Measurements from ENCODE around the gene CREB5. TPM values are rescaled to one million over a fixed set of nuclear protein-coding genes. Genes with fewer than 3 reads are reported as not detected.

The CREB5 gene
- total RNA-seq, 2 experiments from 2014 or later, result 1.2 to 1.5 TPM

DNA sequence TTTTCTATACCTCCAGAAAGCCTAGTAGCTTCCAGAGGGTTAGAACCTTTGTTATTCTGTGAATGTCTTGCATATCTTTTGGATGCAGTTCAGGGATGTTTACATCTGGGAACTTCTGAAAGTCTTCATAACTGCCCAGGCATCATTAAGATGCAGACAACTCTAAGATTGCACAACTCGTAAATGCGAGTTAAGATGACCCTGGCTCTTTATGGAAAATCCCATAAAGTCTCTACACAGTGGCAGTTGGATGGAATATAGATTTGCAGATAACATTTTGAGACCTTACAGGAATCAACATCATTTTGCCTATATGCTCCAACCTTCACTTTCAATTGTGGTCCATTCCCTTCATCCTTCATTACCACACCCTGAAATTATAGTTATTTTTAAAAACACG is 151.7 kb downstream of the CREB5 start:
- peaks cover 3% of the 10 kb centered on the region for H3K27me3 Mint-ChIP-seq
- no peaks in the 10 kb centered on the region for H3K4me1 Mint-ChIP-seq (ENCODE audit: low read depth)
- H3K36me3 Mint-ChIP-seq (ENCODE audit: low read depth), result no peaks in the 10 kb centered on the region
- no peaks in the 10 kb centered on the region for H3K9me3 Mint-ChIP-seq
- DNase-seq (no peak), ATAC-seq (no peak)
- intact Hi-C loops (cut with micrococcal nuclease), result no loop called here
- ChIA-PET POLR2A (interaction anchor here (1.1 kb wide), 1 partner anchor 12 kb away, joined by 3 read pairs; no protein-coding TSS in a partner anchor), CTCF (no interaction called here)
- H3K4me3 Mint-ChIP-seq, result no peak overlapping the region
- TF ChIP-seq, protein P1, sequence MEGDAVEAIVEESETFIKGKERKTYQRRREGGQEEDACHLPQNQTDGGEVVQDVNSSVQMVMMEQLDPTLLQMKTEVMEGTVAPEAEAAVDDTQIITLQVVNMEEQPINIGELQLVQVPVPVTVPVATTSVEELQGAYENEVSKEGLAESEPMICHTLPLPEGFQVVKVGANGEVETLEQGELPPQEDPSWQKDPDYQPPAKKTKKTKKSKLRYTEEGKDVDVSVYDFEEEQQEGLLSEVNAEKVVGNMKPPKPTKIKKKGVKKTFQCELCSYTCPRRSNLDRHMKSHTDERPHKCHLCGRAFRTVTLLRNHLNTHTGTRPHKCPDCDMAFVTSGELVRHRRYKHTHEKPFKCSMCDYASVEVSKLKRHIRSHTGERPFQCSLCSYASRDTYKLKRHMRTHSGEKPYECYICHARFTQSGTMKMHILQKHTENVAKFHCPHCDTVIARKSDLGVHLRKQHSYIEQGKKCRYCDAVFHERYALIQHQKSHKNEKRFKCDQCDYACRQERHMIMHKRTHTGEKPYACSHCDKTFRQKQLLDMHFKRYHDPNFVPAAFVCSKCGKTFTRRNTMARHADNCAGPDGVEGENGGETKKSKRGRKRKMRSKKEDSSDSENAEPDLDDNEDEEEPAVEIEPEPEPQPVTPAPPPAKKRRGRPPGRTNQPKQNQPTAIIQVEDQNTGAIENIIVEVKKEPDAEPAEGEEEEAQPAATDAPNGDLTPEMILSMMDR (IDR thresholded peaks at IDR 0.05), result no peak
- no peak overlapping the region for H3K27ac Mint-ChIP-seq

DNA sequence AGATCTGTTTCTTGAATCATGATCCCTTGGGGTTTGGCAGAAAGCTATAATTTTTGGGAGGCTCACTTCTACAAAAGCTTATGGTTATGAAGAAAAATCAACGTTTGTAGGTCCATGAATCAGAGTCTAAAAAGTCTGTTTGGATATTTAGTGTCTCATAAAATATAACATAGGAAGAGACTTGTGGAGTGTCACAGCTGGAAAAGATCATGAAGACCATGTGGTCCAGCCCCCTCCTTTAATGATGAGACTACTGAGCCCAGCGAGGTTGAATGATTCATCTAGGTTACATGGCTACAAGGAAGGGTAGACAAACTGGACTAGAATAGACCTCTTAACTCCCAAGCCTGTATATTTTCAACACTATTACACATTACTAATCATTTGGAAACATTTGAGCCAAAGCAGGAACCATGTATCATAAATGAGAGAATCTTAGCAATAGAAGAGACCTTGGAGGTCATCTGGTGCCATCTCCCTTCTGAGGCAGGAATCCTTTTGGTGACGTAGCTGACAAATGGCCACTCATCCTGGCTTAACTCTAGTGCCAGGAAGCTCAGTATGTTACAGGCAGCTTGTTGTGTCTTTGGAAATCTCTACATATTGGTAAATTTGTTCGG is 152.5 kb downstream of the CREB5 start:
- Mint-ChIP-seq H3K27me3 (peaks cover 3% of the 10 kb centered on the region), H3K36me3 (ENCODE audit: low read depth) (no peaks in the 10 kb centered on the region), H3K4me3 (no peak overlapping the region), H3K9me3 (no peaks in the 10 kb centered on the region), H3K27ac (no peak overlapping the region), H3K4me1 (ENCODE audit: low read depth) (no peaks in the 10 kb centered on the region)
- ChIA-PET CTCF (no interaction called here), POLR2A (interaction anchor here (1.1 kb wide), 1 partner anchor 11 kb away, joined by 3 read pairs; no protein-coding TSS in a partner anchor)
- DNase-seq, result no peak
- TF ChIP-seq, protein P1 (IDR thresholded peaks at IDR 0.05), result no peak
- intact Hi-C loops (cut with micrococcal nuclease), result no loop called here
- no peak for ATAC-seq

DNA sequence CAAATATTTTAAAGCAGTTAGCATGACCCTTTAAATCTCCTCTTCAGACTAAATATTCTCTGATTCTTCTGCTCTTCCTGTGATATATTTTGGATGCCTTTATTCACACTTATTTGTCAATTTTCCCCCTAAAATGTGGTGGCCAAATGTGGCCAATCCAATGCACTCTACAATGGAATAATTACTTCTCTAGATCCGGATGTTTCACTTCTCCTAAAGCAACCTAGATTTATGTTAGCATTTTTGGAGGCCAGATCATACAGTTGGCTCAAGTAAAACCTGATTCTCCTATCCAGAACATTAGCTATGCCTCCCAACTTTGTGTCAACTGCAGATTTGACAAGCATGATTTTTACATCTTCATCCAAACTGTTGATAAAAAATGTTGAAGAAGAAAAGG is 153.7 kb downstream of the CREB5 start:
- TF ChIP-seq, protein P1 (IDR thresholded peaks at IDR 0.05), result no peak
- peaks cover 3% of the 10 kb centered on the region for H3K27me3 Mint-ChIP-seq
- no peaks in the 10 kb centered on the region for H3K36me3 Mint-ChIP-seq (ENCODE audit: low read depth)
- ATAC-seq (no peak), DNase-seq (no peak)
- no peak overlapping the region for H3K4me3 Mint-ChIP-seq
- H3K27ac Mint-ChIP-seq, result no peak overlapping the region
- CTCF ChIA-PET, result no interaction called here
- POLR2A ChIA-PET, result no interaction called here
- no peaks in the 10 kb centered on the region for H3K4me1 Mint-ChIP-seq (ENCODE audit: low read depth)
- no peaks in the 10 kb centered on the region for H3K9me3 Mint-ChIP-seq
- intact Hi-C loops (cut with micrococcal nuclease), result no loop called here

DNA sequence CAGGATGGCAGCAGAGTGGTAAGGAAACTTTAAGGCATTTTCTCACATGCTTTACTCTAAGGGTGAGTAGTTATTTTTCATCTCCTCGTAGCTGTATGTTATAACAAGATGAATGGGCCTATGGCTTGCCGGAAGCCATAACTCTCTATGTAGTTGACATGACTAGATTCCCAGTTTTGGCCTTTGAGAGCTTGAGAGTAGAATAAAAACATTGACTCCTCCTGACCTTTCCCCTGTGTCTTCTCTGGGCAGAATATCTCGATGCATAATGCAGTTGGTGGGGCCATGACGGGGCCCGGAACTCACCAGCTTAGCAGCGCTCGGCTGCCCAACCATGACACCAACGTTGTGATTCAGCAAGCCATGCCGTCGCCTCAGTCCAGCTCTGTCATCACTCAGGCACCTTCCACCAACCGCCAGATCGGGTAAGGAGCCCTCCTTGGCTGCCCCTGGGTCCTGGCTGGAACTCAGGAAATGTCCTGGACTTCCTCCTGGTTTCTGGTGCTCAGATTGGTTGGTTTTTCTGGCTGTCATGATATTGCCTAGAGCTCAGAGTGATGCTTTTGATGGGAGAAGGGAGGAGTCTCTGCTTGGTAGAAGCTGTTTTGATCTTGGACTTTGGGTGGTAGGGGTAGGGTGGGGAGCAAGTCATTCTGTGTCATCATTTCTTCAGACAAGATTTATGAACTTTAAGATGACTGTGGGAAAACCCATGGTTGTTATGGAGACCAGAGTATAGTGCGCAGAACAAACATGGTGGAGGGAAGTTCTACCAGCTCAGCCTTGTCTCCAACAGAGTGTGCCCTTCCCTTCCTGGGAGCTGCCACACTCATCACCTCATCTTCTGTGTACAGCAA is 158.0 kb downstream of the CREB5 start:
- H3K4me3 Mint-ChIP-seq, result no peak overlapping the region
- H3K4me1 Mint-ChIP-seq (ENCODE audit: low read depth), result no peaks in the 10 kb centered on the region
- H3K36me3 Mint-ChIP-seq (ENCODE audit: low read depth), result no peaks in the 10 kb centered on the region
- ChIA-PET CTCF (interaction anchor here (0.8 kb wide), 1 partner anchor 24 kb away, joined by 3 read pairs; no protein-coding TSS in a partner anchor), POLR2A (no interaction called here)
- H3K27ac Mint-ChIP-seq, result no peak overlapping the region
- TF ChIP-seq, protein P1 (IDR thresholded peaks at IDR 0.05), result no peak
- intact Hi-C loops (cut with micrococcal nuclease), result no loop called here
- no peak for DNase-seq
- no peaks in the 10 kb centered on the region for H3K9me3 Mint-ChIP-seq
- peaks cover 5% of the 10 kb centered on the region for H3K27me3 Mint-ChIP-seq
- no peak for ATAC-seq

DNA sequence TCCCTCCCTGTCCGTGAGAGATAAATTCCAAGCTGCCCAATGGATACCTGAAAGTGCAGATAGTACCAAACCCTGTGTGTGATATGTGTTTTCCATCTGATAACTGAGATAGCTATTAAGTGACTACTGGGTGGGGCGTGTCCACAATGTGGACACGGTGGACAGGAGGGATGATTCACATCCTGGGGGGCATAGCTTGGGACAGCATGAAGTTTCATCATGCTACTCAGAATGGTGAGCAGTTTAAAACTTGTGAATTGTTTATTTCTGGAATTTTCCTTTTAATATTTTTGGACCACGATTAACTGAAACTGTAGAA is 158.6 kb downstream of the CREB5 start:
- ChIA-PET CTCF (interaction anchor here (0.8 kb wide), 1 partner anchor 24 kb away, joined by 3 read pairs; no protein-coding TSS in a partner anchor), POLR2A (no interaction called here)
- Mint-ChIP-seq H3K4me3 (no peak overlapping the region), H3K4me1 (ENCODE audit: low read depth) (no peaks in the 10 kb centered on the region), H3K27me3 (peaks cover 5% of the 10 kb centered on the region), H3K36me3 (ENCODE audit: low read depth) (no peaks in the 10 kb centered on the region), H3K9me3 (no peaks in the 10 kb centered on the region), H3K27ac (no peak overlapping the region)
- ATAC-seq (no peak), DNase-seq (no peak)
- TF ChIP-seq, protein P1 (IDR thresholded peaks at IDR 0.05), result no peak
- intact Hi-C loops (cut with micrococcal nuclease), result no loop called here
